CD4-positive, alpha-beta T cell (primary cell): ENCODE data around the gene FNBP1L. TPM values are rescaled to one million over a fixed set of nuclear protein-coding genes. Genes with fewer than 3 reads are reported as not detected.
"Not testable (repeated sequence)": the region's sequence is repeated elsewhere in the genome, so short reads cannot be mapped to it uniquely, and the experiment has no call there.

Experiments used
- ATAC-seq: fragments of 200-7000 bp; cut with Tn5 transposase; one replicate; pipeline ENCODE4 v1.10.0; 2022; ENCODE audit warnings: mild to moderate bottlenecking; ENCODE audit not compliant: poor library complexity
- CTCF ChIA-PET: fragments of 350-600 bp; sonication (Branson Sonifier 250); formaldehyde crosslinking; loops from one replicate; lab custom pipeline; 2021; ENCODE audit warnings: antibody characterized with exemption, inconsistent platforms; lab: Charles Lee
- POLR2A ChIA-PET: fragments of 350-600 bp; sonication (Branson Sonifier 250); formaldehyde crosslinking; loops from one replicate; lab custom pipeline; 2021; ENCODE audit warnings: antibody characterized with exemption, inconsistent platforms; lab: Charles Lee
- DNase-seq, 14 experiments: peaks; one replicate each; pipeline ENCODE4 v3.0.0-alpha.2; 2013 to 2020; ENCODE audit warnings: mixed read lengths in 2 of 14
- H3K27ac ChIP-seq, 2 donors: one replicate each; pipeline versions ENCODE4 v1.5.1 to v1.7.0; 2013; ENCODE audit warnings: low read length in 2 of 2, low read depth in 1 of 2, mild to moderate bottlenecking in 1 of 2
- H3K27me3 ChIP-seq, 2 experiments: 1 replicate in 1 of 2; 2 replicates in 1 of 2; pipeline versions ENCODE4 v1.6.1 to v1.7.0; 2013; ENCODE audit warnings: low read length in 2 of 2, control low read depth in 1 of 2, mild to moderate bottlenecking in 1 of 2, moderate library complexity in 1 of 2; ENCODE audit not compliant: insufficient read depth in 2 of 2, control insufficient read depth in 1 of 2
- H3K36me3 ChIP-seq: one replicate; pipeline ENCODE4 v1.6.1; 2013; ENCODE audit warnings: low read length, control low read depth; ENCODE audit not compliant: insufficient read depth
- H3K4me1 ChIP-seq: one replicate; pipeline ENCODE4 v1.6.1; 2013; ENCODE audit warnings: low read length, control low read depth; ENCODE audit not compliant: insufficient read depth
- H3K4me3 ChIP-seq: one replicate; pipeline ENCODE4 v1.5.1; 2013; ENCODE audit warnings: mild to moderate bottlenecking, low read length, moderate library complexity
- H3K9me3 ChIP-seq, 2 experiments: 1 replicate in 1 of 2; 2 replicates in 1 of 2; pipeline versions ENCODE4 v1.6.1 to v1.7.0; 2013; ENCODE audit warnings: low read length in 2 of 2, mild to moderate bottlenecking in 2 of 2, control low read depth in 1 of 2, moderate library complexity in 1 of 2; ENCODE audit not compliant: control insufficient read depth in 1 of 2, insufficient read depth in 1 of 2
- H3K27ac Mint-ChIP-seq: one replicate; pipeline ENCODE4 v1.8.0; 2020; ENCODE audit warnings: mixed read lengths
- H3K27me3 Mint-ChIP-seq: one replicate; pipeline ENCODE4 v1.8.0; 2021; ENCODE audit warnings: mixed read lengths
- H3K36me3 Mint-ChIP-seq: one replicate; pipeline ENCODE4 v1.8.0; 2021; ENCODE audit warnings: low read depth, mixed read lengths
- H3K4me1 Mint-ChIP-seq: one replicate; pipeline ENCODE4 v1.8.0; 2021; ENCODE audit warnings: low read depth, mixed read lengths
- H3K4me3 Mint-ChIP-seq: one replicate; pipeline ENCODE4 v1.8.0; 2020; ENCODE audit warnings: mild to moderate bottlenecking, mixed read lengths
- H3K9me3 Mint-ChIP-seq: one replicate; pipeline ENCODE4 v1.8.0; 2020; ENCODE audit warnings: mixed read lengths
- CTCF ChIP-seq: fragments of 200-600 bp; IDR thresholded peaks from one replicate; pipeline ENCODE4 v1.8.0; 2022; ENCODE audit warnings: antibody characterized with exemption, mild to moderate bottlenecking
- intact Hi-C, 2 experiments: fragments of 100-400 bp; cut with DNase I in 1 of 2; cut with micrococcal nuclease in 1 of 2; formaldehyde crosslinking; loops; one replicate each; pipeline versions ENCODE4 v1.15.1 to v1.9.0; 2023 to 2025; cut with DNase I, micrococcal nuclease
- total RNA-seq, 174 experiments: library from RNA in 2 of 174; stranded (reverse) in 2 of 174; gene quantifications; one replicate each; pipeline ENCODE4 v1.2.3 and lab custom pipeline; 2021 to 2026

FNBP1L gene
- total RNA-seq, 2 experiments from 2014 or later = 1.1 TPM

- Histone ChIP-seq H3K36me3 (no peaks in the 10 kb centered on the region), H3K9me3 (peaks cover 3 to 10% of the 10 kb centered on the region in 2 experiments), H3K4me3 (no peak overlapping the region), H3K27ac (no peak overlapping the region), H3K27me3 (no peaks in the 10 kb centered on the region), H3K4me1 (no peaks in the 10 kb centered on the region)
- no peaks in the 10 kb centered on the region for H3K27me3 Mint-ChIP-seq
- H3K4me1 Mint-ChIP-seq = no peaks in the 10 kb centered on the region
- ATAC-seq = no peak
- H3K27ac Mint-ChIP-seq = no peak overlapping the region
- H3K9me3 Mint-ChIP-seq = peaks cover 8% of the 10 kb centered on the region
- ChIA-PET CTCF (no interaction called here), POLR2A (no interaction called here)
- H3K36me3 Mint-ChIP-seq = no peaks in the 10 kb centered on the region
- H3K4me3 Mint-ChIP-seq = no peak overlapping the region
- no peak for TF ChIP-seq CTCF
- DNase-seq = no peak
- intact Hi-C loops = no loop called here
Observed at GRCh38 chr1:93474321-93474720, 26.4 kb downstream of the FNBP1L start.

GRCh38 chr1:93475681-93476080, 27.8 kb downstream of the FNBP1L start:
- no peaks in the 10 kb centered on the region for H3K27me3 ChIP-seq
- no peak overlapping the region for H3K27ac ChIP-seq
- no peaks in the 10 kb centered on the region for H3K36me3 ChIP-seq
- TF ChIP-seq CTCF = no peak
- intact Hi-C loops = no loop called here
- no peaks in the 10 kb centered on the region for H3K4me1 ChIP-seq
- no peak for ATAC-seq
- Mint-ChIP-seq H3K9me3 (peaks cover 12% of the 10 kb centered on the region), H3K4me3 (no peak overlapping the region), H3K36me3 (peaks cover 4% of the 10 kb centered on the region), H3K27ac (no peak overlapping the region), H3K4me1 (no peaks in the 10 kb centered on the region), H3K27me3 (no peaks in the 10 kb centered on the region)
- CTCF ChIA-PET = no interaction called here
- DNase-seq = no peak
- H3K9me3 ChIP-seq = peaks cover 8 to 18% of the 10 kb centered on the region in 2 experiments
- POLR2A ChIA-PET = no interaction called here
- no peak overlapping the region for H3K4me3 ChIP-seq

GRCh38 chr1:93479133-93479745, 31.3 kb downstream of the FNBP1L start:
- CTCF ChIA-PET, intact Hi-C loops, POLR2A ChIA-PET, H3K27me3 Mint-ChIP-seq, H3K4me1 Mint-ChIP-seq, H3K36me3 Mint-ChIP-seq, H3K27ac Mint-ChIP-seq, H3K27ac ChIP-seq, H3K36me3 ChIP-seq, H3K4me3 Mint-ChIP-seq, ATAC-seq, DNase-seq, H3K4me3 ChIP-seq, H3K27me3 ChIP-seq, H3K4me1 ChIP-seq: not testable (repeated sequence)
- peaks cover 9 to 18% of the 10 kb centered on the region in 2 experiments for H3K9me3 ChIP-seq
- H3K9me3 Mint-ChIP-seq = peaks cover 12% of the 10 kb centered on the region

- CTCF ChIA-PET = interaction anchor here (1.6 kb wide), 1 partner anchor 10 kb away, joined by 3 read pairs; no protein-coding TSS in a partner anchor
- H3K9me3 ChIP-seq = peaks cover 9 to 18% of the 10 kb centered on the region in 2 experiments
- H3K4me1 Mint-ChIP-seq, H3K27ac Mint-ChIP-seq, H3K36me3 Mint-ChIP-seq, H3K9me3 Mint-ChIP-seq, intact Hi-C loops, ATAC-seq, H3K27me3 Mint-ChIP-seq, H3K4me3 Mint-ChIP-seq, H3K27ac ChIP-seq, DNase-seq, H3K4me1 ChIP-seq, POLR2A ChIA-PET, H3K36me3 ChIP-seq, H3K4me3 ChIP-seq, H3K27me3 ChIP-seq: not testable (repeated sequence)
Observed at GRCh38 chr1:93481899-93482298, 34.0 kb downstream of the FNBP1L start.
